Mucosa of stomach (tissue), 1 donor: Measurements from ENCODE around the gene ZNF528.

Source experiments
- H3K27me3 ChIP-seq: one replicate; pipeline ENCODE4 v1.7.0; 2013; ENCODE audit warnings: mild to moderate bottlenecking, low read length; ENCODE audit not compliant: control insufficient read depth, insufficient read depth
- H3K36me3 ChIP-seq: one replicate; pipeline ENCODE4 v1.7.0; 2013; ENCODE audit warnings: low read length; ENCODE audit not compliant: control insufficient read depth, insufficient read depth
- H3K4me1 ChIP-seq: one replicate; pipeline ENCODE4 v1.7.0; 2013; ENCODE audit warnings: mild to moderate bottlenecking, low read length; ENCODE audit not compliant: control insufficient read depth, insufficient read depth
- H3K4me3 ChIP-seq: one replicate; pipeline ENCODE4 v1.7.0; 2013; ENCODE audit warnings: low read length
- H3K9ac ChIP-seq: one replicate; pipeline ENCODE4 v1.7.0; 2013; ENCODE audit warnings: mild to moderate bottlenecking, low read length, moderate library complexity
- H3K9me3 ChIP-seq: one replicate; pipeline ENCODE4 v1.7.0; 2013; ENCODE audit warnings: mild to moderate bottlenecking, low read length, moderate library complexity; ENCODE audit not compliant: control insufficient read depth
- donor health status: Pancreatic carcinoma.

The ZNF528 gene

DNA sequence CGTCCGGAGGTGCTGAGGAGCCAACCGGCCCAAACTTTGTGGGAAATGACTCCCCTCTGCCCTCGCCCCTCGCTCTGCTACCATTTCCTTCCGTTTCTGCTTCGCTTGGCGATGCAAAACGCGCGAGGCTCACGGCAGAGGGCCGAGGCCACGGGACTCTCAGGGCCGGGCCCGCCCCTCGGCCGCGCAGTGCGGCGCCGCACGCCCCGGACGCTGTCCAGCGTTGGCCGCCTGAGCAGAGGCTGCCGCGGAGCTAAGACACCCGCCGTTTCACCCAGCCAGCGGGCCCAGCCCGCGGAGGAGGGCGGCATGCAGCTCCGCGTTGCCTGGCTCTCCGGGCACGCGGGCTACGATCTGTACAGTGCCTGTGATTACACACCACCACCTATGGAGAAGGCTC is 53.6 kb downstream of the ZNF528 start:
- Histone ChIP-seq H3K4me1 (no peaks in the 10 kb centered on the region), H3K4me3 (no peak overlapping the region), H3K9me3 (peaks cover 15% of the 10 kb centered on the region), H3K36me3 (no peaks in the 10 kb centered on the region), H3K9ac (no peak overlapping the region), H3K27me3 (no peaks in the 10 kb centered on the region)

GRCh38 chr19:52453324-52454094 is 55.9 kb downstream of the ZNF528 start, which contains the start of gene ZNF578:
TSS of gene ZNF578 (plus strand) at chr19:52453553. CDS start at chr19:52501846, 48,293 bp downstream.
- Histone ChIP-seq H3K9ac (no peak within 1 kb of the TSS), H3K4me3 (peak within 1 kb of the TSS; percentile 23), H3K9me3 (peaks cover 20% of the 10 kb centered on the region), H3K36me3 (no peaks in the 10 kb centered on the region), H3K4me1 (no peaks in the 10 kb centered on the region), H3K27me3 (no peaks in the 10 kb centered on the region)

DNA sequence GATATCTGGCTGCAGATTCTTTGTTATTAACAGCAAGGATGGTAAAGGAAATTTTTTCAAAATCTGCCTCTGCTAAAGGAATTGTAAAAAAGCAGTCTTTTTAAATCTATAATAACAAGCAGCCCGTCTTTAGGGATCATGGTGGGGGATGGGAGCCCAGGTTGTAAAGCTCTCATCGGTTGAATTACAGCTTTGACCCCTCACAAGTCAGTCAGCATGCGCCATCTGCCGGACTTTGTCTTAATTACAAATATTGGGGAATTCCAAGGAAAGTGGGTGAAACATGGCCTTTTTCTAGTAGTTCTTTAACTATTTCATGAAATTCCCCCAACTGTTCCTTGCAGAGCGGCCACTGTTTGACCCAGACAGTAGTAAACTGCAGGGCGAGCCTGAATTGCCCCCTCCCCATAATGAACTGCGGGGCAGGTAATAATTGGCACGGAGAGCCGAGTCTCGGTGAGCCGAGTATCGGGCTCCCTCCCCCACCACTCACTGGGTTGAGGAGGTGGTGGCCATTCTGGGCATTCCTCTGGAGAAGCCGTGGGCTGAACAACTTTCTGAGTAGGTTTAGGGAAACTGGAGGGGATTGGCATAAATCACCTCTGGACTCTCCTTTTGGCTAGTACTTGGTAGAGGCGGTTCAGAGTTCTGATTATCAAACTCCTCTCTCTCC is 67.3 kb downstream of the ZNF528 start:
- Histone ChIP-seq H3K9ac (no peak overlapping the region), H3K4me3 (no peak overlapping the region), H3K4me1 (no peaks in the 10 kb centered on the region), H3K27me3 (no peaks in the 10 kb centered on the region), H3K36me3 (no peaks in the 10 kb centered on the region), H3K9me3 (peaks cover 9% of the 10 kb centered on the region)
